Measurements from ENCODE around the gene ANKRD39.

GRCh38 chr2:96848264-96848663, 9.6 kb downstream of the ANKRD39 start:
- TF ChIP-seq CTCF (conservative IDR thresholded peaks at IDR 0.05; ENCODE audit: low read depth, low read length) (no peak), MXI1 (IDR thresholded peaks at IDR 0.05; ENCODE audit: borderline replicate concordance, low read depth, low read length) (no peak), POLR2A (IDR thresholded peaks at IDR 0.05; ENCODE audit: low read depth, low read length) (no peak), CHD1 (IDR thresholded peaks at IDR 0.05; ENCODE audit: low read depth, low read length) (no peak)

Data from IMR-90 (cell line).